HFFc6 (cell line): Measurements from ENCODE around the gene CLN6. TPM values are rescaled to one million over a fixed set of nuclear protein-coding genes. Genes with fewer than 3 reads are reported as not detected.

Experiments used
- DNase-seq: peaks from one replicate; pipeline ENCODE4 v3.0.0-alpha.2; 2018
- H3K27ac Mint-ChIP-seq: 2 replicates; pipeline ENCODE4 v1.8.0; 2020; ENCODE audit warnings: mild to moderate bottlenecking, mixed read lengths
- H3K27me3 Mint-ChIP-seq: 2 replicates; pipeline ENCODE4 v1.8.0; 2021; ENCODE audit warnings: mild to moderate bottlenecking, moderate library complexity, mixed read lengths; ENCODE audit not compliant: insufficient read depth
- H3K36me3 Mint-ChIP-seq: 2 replicates; pipeline ENCODE4 v1.8.0; 2021; ENCODE audit warnings: low read depth, mixed read lengths
- H3K4me1 Mint-ChIP-seq: 2 replicates; pipeline ENCODE4 v1.8.0; 2020; ENCODE audit warnings: low read depth, mixed read lengths
- H3K4me3 Mint-ChIP-seq: 2 replicates; pipeline ENCODE4 v1.8.0; 2020; ENCODE audit warnings: mild to moderate bottlenecking, moderate library complexity, mixed read lengths
- H3K9me3 Mint-ChIP-seq: 2 replicates; pipeline ENCODE4 v1.8.0; 2020; ENCODE audit warnings: mild to moderate bottlenecking, mixed read lengths
- CTCF ChIP-seq: fragments of 200-600 bp; sonication (generic); IDR thresholded peaks from 2 replicates; pipeline ENCODE4 v1.5.0; 2021; ENCODE audit warnings: antibody characterized with exemption, mild to moderate bottlenecking
- total RNA-seq, 6 experiments: library from RNA; stranded (reverse); fragmentation: NEBNext Ultra II Directional; extraction: Animal tissue kit (Norgen Biotek cat#: 25700); gene quantifications; 2 replicates in 1 of 6; 3 replicates in 5 of 6; pipeline ENCODE4 v1.2.3, GENCODE V29; 2021

CLN6 gene
- total RNA-seq, 6 experiments from 2014 or later: 26.0 to 45.0 (median 37.1) TPM

DNA sequence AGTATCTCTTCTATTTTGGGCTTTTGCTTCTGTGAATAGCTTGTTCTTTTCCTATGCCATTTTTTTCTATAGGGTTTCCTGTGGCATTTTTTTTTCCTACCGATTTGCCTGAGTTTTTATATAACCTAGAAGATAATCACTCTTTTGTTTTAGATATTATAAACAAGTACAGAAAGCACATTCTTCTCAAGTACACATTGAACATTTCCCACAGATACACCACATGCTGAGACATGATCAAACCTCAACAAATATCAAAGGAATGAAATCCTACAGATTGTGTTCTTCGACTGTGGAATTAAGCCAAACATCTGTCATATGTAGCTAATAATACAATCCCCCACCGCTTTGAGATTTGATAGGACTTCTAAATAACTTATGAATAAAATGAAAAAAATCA lies 38.9 kb upstream of the CLN6 start:
- Mint-ChIP-seq H3K27me3 (peaks cover 9% of the 10 kb centered on the region), H3K27ac (no peak overlapping the region), H3K4me3 (no peak overlapping the region), H3K4me1 (peaks cover 27% of the 10 kb centered on the region), H3K36me3 (no peaks in the 10 kb centered on the region), H3K9me3 (no peaks in the 10 kb centered on the region)
- no peak for DNase-seq
- TF ChIP-seq CTCF: no peak

GRCh38 chr15:68265674-68266073 lies 36.1 kb upstream of the CLN6 start:
- no peaks in the 10 kb centered on the region for H3K36me3 Mint-ChIP-seq
- H3K4me1 Mint-ChIP-seq: peaks cover under 1% of the 10 kb centered on the region; the same call in 1 of the 2 replicates
- no peak for DNase-seq
- H3K27ac Mint-ChIP-seq: no peak overlapping the region
- no peak overlapping the region for H3K4me3 Mint-ChIP-seq
- TF ChIP-seq CTCF: no peak
- peaks cover 10% of the 10 kb centered on the region for H3K27me3 Mint-ChIP-seq
- no peaks in the 10 kb centered on the region for H3K9me3 Mint-ChIP-seq

DNA sequence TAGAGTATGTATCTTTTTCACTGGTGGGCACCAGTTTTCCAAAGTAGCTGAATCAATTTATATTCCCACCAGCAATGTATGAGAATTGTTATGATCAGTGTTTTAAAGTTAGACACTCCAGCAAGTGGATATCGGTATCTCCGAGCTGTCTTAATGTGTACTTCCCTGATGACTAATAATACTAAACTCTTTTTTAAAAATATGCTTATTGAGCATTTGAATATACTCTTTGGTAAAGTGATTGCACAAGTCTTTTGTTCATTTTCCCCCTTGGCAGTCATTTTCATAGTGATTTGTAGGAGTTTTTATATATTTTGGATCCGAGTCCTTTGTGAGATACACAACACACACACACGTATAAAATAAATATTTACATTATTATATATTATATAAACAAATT lies 35.6 kb upstream of the CLN6 start:
- no peak overlapping the region for H3K27ac Mint-ChIP-seq
- no peaks in the 10 kb centered on the region for H3K36me3 Mint-ChIP-seq
- no peak for TF ChIP-seq CTCF
- no peaks in the 10 kb centered on the region for H3K4me1 Mint-ChIP-seq
- H3K27me3 Mint-ChIP-seq: peaks cover 10% of the 10 kb centered on the region
- no peak overlapping the region for H3K4me3 Mint-ChIP-seq
- H3K9me3 Mint-ChIP-seq: no peaks in the 10 kb centered on the region
- DNase-seq: no peak

DNA sequence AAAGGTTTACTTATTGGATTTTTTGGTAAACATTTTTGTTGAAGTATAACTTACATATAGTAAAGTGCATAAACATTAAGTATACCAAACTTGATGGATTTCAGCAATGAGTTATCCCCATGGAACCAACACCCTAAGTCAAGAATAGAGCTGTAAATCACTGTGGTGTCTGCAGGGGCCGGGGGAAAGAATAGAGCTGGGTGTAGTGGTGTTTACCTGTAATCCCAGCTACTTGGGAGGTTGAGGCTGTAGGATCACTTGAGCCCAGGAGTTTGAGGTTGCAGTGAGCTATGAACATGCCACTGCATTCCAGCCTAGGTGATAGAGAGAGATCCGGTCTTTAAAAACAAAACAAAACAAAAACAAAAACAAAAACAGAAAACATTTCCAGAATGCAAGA lies 34.8 kb upstream of the CLN6 start:
- no peaks in the 10 kb centered on the region for H3K4me1 Mint-ChIP-seq
- no peaks in the 10 kb centered on the region for H3K9me3 Mint-ChIP-seq
- DNase-seq: no peak
- peaks cover 10% of the 10 kb centered on the region for H3K27me3 Mint-ChIP-seq
- no peak overlapping the region for H3K4me3 Mint-ChIP-seq
- no peaks in the 10 kb centered on the region for H3K36me3 Mint-ChIP-seq
- no peak for TF ChIP-seq CTCF
- no peak overlapping the region for H3K27ac Mint-ChIP-seq

GRCh38 chr15:68262514-68263356 lies 33.2 kb upstream of the CLN6 start:
- Mint-ChIP-seq H3K9me3 (no peaks in the 10 kb centered on the region), H3K27me3 (peaks cover 7% of the 10 kb centered on the region), H3K4me3 (no peak overlapping the region), H3K27ac (no peak overlapping the region), H3K4me1 (peaks cover 7% of the 10 kb centered on the region), H3K36me3 (no peaks in the 10 kb centered on the region)
- TF ChIP-seq CTCF: no peak
- DNase-seq: no peak
